ENCODE data around the gene RAI2.

RAI2 gene

GRCh38 chrX:17860811-17861488 is at the start of gene RAI2:
TSS of gene RAI2 (minus strand) at chrX:17861298. CDS start at chrX:17802010, 59,288 bp downstream.
- peak; percentile 21 for DNase-seq (ENCODE audit: low read depth)
- Histone ChIP-seq H3K4me3 (ENCODE audit: low read length) (peak within 1 kb of the TSS; percentile 82), H3K4me1 (ENCODE audit: control insufficient read depth, insufficient read depth, low read length) (no peaks in the 10 kb centered on the region), H3K36me3 (ENCODE audit: control insufficient read depth, insufficient read depth, low read length, severe bottlenecking) (no peaks in the 10 kb centered on the region), H3K27me3 (replicated peaks; ENCODE audit: control insufficient read depth, insufficient read depth, low read length) (peaks cover 24% of the 10 kb centered on the region), H3K9me3 (ENCODE audit: control insufficient read depth, low read length) (no peaks in the 10 kb centered on the region), H3K9ac (ENCODE audit: low read length) (peak within 1 kb of the TSS; percentile 81)

GRCh38 chrX:17888421-17888820 is 27.3 kb upstream of the RAI2 start:
- H3K4me1 ChIP-seq (ENCODE audit: control insufficient read depth, insufficient read depth, low read length) = no peaks in the 10 kb centered on the region
- no peak overlapping the region for H3K4me3 ChIP-seq (ENCODE audit: low read length)
- H3K27me3 ChIP-seq (replicated peaks; ENCODE audit: control insufficient read depth, insufficient read depth, low read length) = peaks cover 13% of the 10 kb centered on the region
- no peak for DNase-seq (ENCODE audit: low read depth)
- H3K9me3 ChIP-seq (ENCODE audit: control insufficient read depth, low read length) = peaks cover 5% of the 10 kb centered on the region
- H3K9ac ChIP-seq (ENCODE audit: low read length) = no peak overlapping the region
- no peaks in the 10 kb centered on the region for H3K36me3 ChIP-seq (ENCODE audit: control insufficient read depth, insufficient read depth, low read length, severe bottlenecking)

GRCh38 chrX:17882680-17883079 is 21.6 kb upstream of the RAI2 start:
- H3K36me3 ChIP-seq (ENCODE audit: control insufficient read depth, insufficient read depth, low read length, severe bottlenecking) = no peaks in the 10 kb centered on the region
- H3K4me1 ChIP-seq (ENCODE audit: control insufficient read depth, insufficient read depth, low read length) = peaks cover 3% of the 10 kb centered on the region
- H3K4me3 ChIP-seq (ENCODE audit: low read length) = no peak overlapping the region
- H3K9ac ChIP-seq (ENCODE audit: low read length) = no peak overlapping the region
- no peak for DNase-seq (ENCODE audit: low read depth)
- H3K27me3 ChIP-seq (replicated peaks; ENCODE audit: control insufficient read depth, insufficient read depth, low read length) = peaks cover 13% of the 10 kb centered on the region
- no peaks in the 10 kb centered on the region for H3K9me3 ChIP-seq (ENCODE audit: control insufficient read depth, low read length)

- H3K4me3 ChIP-seq (ENCODE audit: low read length) = no peak overlapping the region
- peaks cover 17% of the 10 kb centered on the region for H3K9me3 ChIP-seq (ENCODE audit: control insufficient read depth, low read length)
- no peak overlapping the region for H3K9ac ChIP-seq (ENCODE audit: low read length)
- H3K36me3 ChIP-seq (ENCODE audit: control insufficient read depth, insufficient read depth, low read length, severe bottlenecking) = no peaks in the 10 kb centered on the region
- H3K4me1 ChIP-seq (ENCODE audit: control insufficient read depth, insufficient read depth, low read length) = peaks cover 17% of the 10 kb centered on the region
- no peak for DNase-seq (ENCODE audit: low read depth)
- no peaks in the 10 kb centered on the region for H3K27me3 ChIP-seq (replicated peaks; ENCODE audit: control insufficient read depth, insufficient read depth, low read length)
Measured at GRCh38 chrX:17878028-17878670, 17.1 kb upstream of the RAI2 start.

- peaks cover 17% of the 10 kb centered on the region for H3K4me1 ChIP-seq (ENCODE audit: control insufficient read depth, insufficient read depth, low read length)
- peaks cover 17% of the 10 kb centered on the region for H3K9me3 ChIP-seq (ENCODE audit: control insufficient read depth, low read length)
- no peak overlapping the region for H3K4me3 ChIP-seq (ENCODE audit: low read length)
- H3K36me3 ChIP-seq (ENCODE audit: control insufficient read depth, insufficient read depth, low read length, severe bottlenecking) = no peaks in the 10 kb centered on the region
- DNase-seq (ENCODE audit: low read depth) = no peak
- H3K9ac ChIP-seq (ENCODE audit: low read length) = peak overlapping the region; percentile 32
- no peaks in the 10 kb centered on the region for H3K27me3 ChIP-seq (replicated peaks; ENCODE audit: control insufficient read depth, insufficient read depth, low read length)
Measured at GRCh38 chrX:17876135-17876534, 15.0 kb upstream of the RAI2 start.

GRCh38 chrX:17869580-17869979 is 8.5 kb upstream of the RAI2 start:
- Histone ChIP-seq H3K9ac (ENCODE audit: low read length) (no peak overlapping the region), H3K27me3 (replicated peaks; ENCODE audit: control insufficient read depth, insufficient read depth, low read length) (peaks cover 9% of the 10 kb centered on the region), H3K4me1 (ENCODE audit: control insufficient read depth, insufficient read depth, low read length) (peaks cover 7% of the 10 kb centered on the region), H3K9me3 (ENCODE audit: control insufficient read depth, low read length) (peaks cover 4% of the 10 kb centered on the region), H3K36me3 (ENCODE audit: control insufficient read depth, insufficient read depth, low read length, severe bottlenecking) (no peaks in the 10 kb centered on the region), H3K4me3 (ENCODE audit: low read length) (no peak overlapping the region)
- DNase-seq (ENCODE audit: low read depth) = no peak

GRCh38 chrX:17861489-17862011 is 452 bp upstream of the RAI2 start:
- no peaks in the 10 kb centered on the region for H3K4me1 ChIP-seq (ENCODE audit: control insufficient read depth, insufficient read depth, low read length)
- no peaks in the 10 kb centered on the region for H3K36me3 ChIP-seq (ENCODE audit: control insufficient read depth, insufficient read depth, low read length, severe bottlenecking)
- peaks cover 28% of the 10 kb centered on the region for H3K27me3 ChIP-seq (replicated peaks; ENCODE audit: control insufficient read depth, insufficient read depth, low read length)
- no peak overlapping the region for H3K9ac ChIP-seq (ENCODE audit: low read length)
- H3K9me3 ChIP-seq (ENCODE audit: control insufficient read depth, low read length) = no peaks in the 10 kb centered on the region
- no peak for DNase-seq (ENCODE audit: low read depth)
- H3K4me3 ChIP-seq (ENCODE audit: low read length) = no peak overlapping the region

GRCh38 chrX:17860179-17860780 is 818 bp downstream of the RAI2 start:
- DNase-seq (ENCODE audit: low read depth) = peak; percentile 24
- Histone ChIP-seq H3K27me3 (replicated peaks; ENCODE audit: control insufficient read depth, insufficient read depth, low read length) (peaks cover 26% of the 10 kb centered on the region), H3K9ac (ENCODE audit: low read length) (peak overlapping the region; percentile 81), H3K4me1 (ENCODE audit: control insufficient read depth, insufficient read depth, low read length) (no peaks in the 10 kb centered on the region), H3K36me3 (ENCODE audit: control insufficient read depth, insufficient read depth, low read length, severe bottlenecking) (no peaks in the 10 kb centered on the region), H3K9me3 (ENCODE audit: control insufficient read depth, low read length) (no peaks in the 10 kb centered on the region), H3K4me3 (ENCODE audit: low read length) (peak overlapping the region; percentile 82)

- H3K4me3 ChIP-seq (ENCODE audit: low read length) = peak overlapping the region; percentile 82
- no peak for DNase-seq (ENCODE audit: low read depth)
Measured at GRCh38 chrX:17859609-17860178, 1.4 kb downstream of the RAI2 start.

GRCh38 chrX:17854531-17854930 is 6.6 kb downstream of the RAI2 start:
- no peaks in the 10 kb centered on the region for H3K9me3 ChIP-seq (ENCODE audit: control insufficient read depth, low read length)
- no peak overlapping the region for H3K9ac ChIP-seq (ENCODE audit: low read length)
- no peak for DNase-seq (ENCODE audit: low read depth)
- peaks cover 19% of the 10 kb centered on the region for H3K4me1 ChIP-seq (ENCODE audit: control insufficient read depth, insufficient read depth, low read length)
- H3K36me3 ChIP-seq (ENCODE audit: control insufficient read depth, insufficient read depth, low read length, severe bottlenecking) = no peaks in the 10 kb centered on the region
- no peak overlapping the region for H3K4me3 ChIP-seq (ENCODE audit: low read length)
- H3K27me3 ChIP-seq (replicated peaks; ENCODE audit: control insufficient read depth, insufficient read depth, low read length) = peaks cover 47% of the 10 kb centered on the region

More at GRCh38 chrX:17859609-17860178, 1.4 kb downstream of the RAI2 start:
- H3K9me3 ChIP-seq (ENCODE audit: control insufficient read depth, low read length) = no peaks in the 10 kb centered on the region
- H3K36me3 ChIP-seq (ENCODE audit: control insufficient read depth, insufficient read depth, low read length, severe bottlenecking) = no peaks in the 10 kb centered on the region
- H3K9ac ChIP-seq (ENCODE audit: low read length) = peak overlapping the region; percentile 81
- peaks cover 3% of the 10 kb centered on the region for H3K4me1 ChIP-seq (ENCODE audit: control insufficient read depth, insufficient read depth, low read length)
- peaks cover 30% of the 10 kb centered on the region for H3K27me3 ChIP-seq (replicated peaks; ENCODE audit: control insufficient read depth, insufficient read depth, low read length)

GRCh38 chrX:17854069-17854468 is 7.0 kb downstream of the RAI2 start:
- H3K36me3 ChIP-seq (ENCODE audit: control insufficient read depth, insufficient read depth, low read length, severe bottlenecking) = no peaks in the 10 kb centered on the region
- no peak overlapping the region for H3K9ac ChIP-seq (ENCODE audit: low read length)
- H3K4me1 ChIP-seq (ENCODE audit: control insufficient read depth, insufficient read depth, low read length) = peaks cover 19% of the 10 kb centered on the region
- DNase-seq (ENCODE audit: low read depth) = no peak
- no peaks in the 10 kb centered on the region for H3K9me3 ChIP-seq (ENCODE audit: control insufficient read depth, low read length)
- H3K4me3 ChIP-seq (ENCODE audit: low read length) = no peak overlapping the region
- H3K27me3 ChIP-seq (replicated peaks; ENCODE audit: control insufficient read depth, insufficient read depth, low read length) = peaks cover 47% of the 10 kb centered on the region

Data from adipocyte (in vitro differentiated cells).